Cardiac fibroblast (primary cell): Measurements from ENCODE around the gene PRRX1.
A peak's percentile ranks its signal among the peaks of the same experiment; 100 is the strongest.

Source experiments
- DNase-seq, 2 donors: peaks; one replicate each; pipeline versions ENCODE4 v3.0.0 to v3.0.0-alpha.2; 2010; ENCODE audit warnings: low read depth in 2 of 2
- H3K4me3 ChIP-seq, 2 donors: replicated peaks in 1 of 2; 1 replicate in 1 of 2; 2 replicates in 1 of 2; pipeline ENCODE4 v1.5.1; 2011; ENCODE audit warnings: low read depth in 2 of 2, low read length in 2 of 2, mild to moderate bottlenecking in 2 of 2, moderate library complexity in 1 of 2
- CTCF ChIP-seq: IDR thresholded peaks from one replicate; pipeline ENCODE4 v1.5.1; 2011; ENCODE audit warnings: low read depth, mild to moderate bottlenecking, low read length, inconsistent platforms

PRRX1 gene

GRCh38 chr1:170664093-170664827 is at the start of gene PRRX1:
Gene PRRX1 (plus strand): TSS chr1:170664131. CDS start chr1:170664219, 88 bp downstream.
- TF ChIP-seq CTCF, result no peak
- peak within 1 kb of the TSS; percentile 85 to 89 for H3K4me3 ChIP-seq
- peak in 1 of 2 donors; percentile 45 for DNase-seq

- TF ChIP-seq CTCF, result no peak
These were observed 46.2 kb upstream of the PRRX1 start for GRCh38 chr1:170617591-170618330.

GRCh38 chr1:170618421-170618820 is 45.5 kb upstream of the PRRX1 start:
- no peak for TF ChIP-seq CTCF
- peak; percentile 52 to 62 for DNase-seq
- no peak overlapping the region for H3K4me3 ChIP-seq

More at GRCh38 chr1:170617591-170618330, 46.2 kb upstream of the PRRX1 start:
- no peak for DNase-seq
- no peak overlapping the region for H3K4me3 ChIP-seq

- DNase-seq, result peak in 1 of 2 donors; percentile 48
- no peak overlapping the region for H3K4me3 ChIP-seq
- no peak for TF ChIP-seq CTCF
These were observed 44.5 kb upstream of the PRRX1 start for GRCh38 chr1:170619241-170620028.

GRCh38 chr1:170620164-170620563 is 43.8 kb upstream of the PRRX1 start:
- no peak overlapping the region for H3K4me3 ChIP-seq
- TF ChIP-seq CTCF, result no peak
- peak; percentile 36 to 72 for DNase-seq

- peak; percentile 71 to 97 for DNase-seq
- H3K4me3 ChIP-seq, result no peak overlapping the region
- no peak for TF ChIP-seq CTCF
These were observed 40.8 kb upstream of the PRRX1 start for GRCh38 chr1:170623171-170623570.
